Neuronal stem cell (in vitro differentiated cells): ENCODE results near the gene VAMP2.

ENCODE experiments used
- DNase-seq: peaks from one replicate; pipeline ENCODE4 v3.0.0-alpha.2; 2013; ENCODE audit warnings: low spot score
- H2AFZ ChIP-seq: one replicate; pipeline ENCODE4 v1.6.1; 2013; ENCODE audit warnings: mild to moderate bottlenecking, low read length, inconsistent platforms
- H2AK5ac ChIP-seq: 2 replicates; pipeline ENCODE4 v1.6.1; 2013; ENCODE audit warnings: low read depth, mild to moderate bottlenecking, inconsistent platforms, low read length, moderate library complexity, mixed read lengths
- H2BK120ac ChIP-seq: 2 replicates; pipeline ENCODE4 v1.6.1; 2013; ENCODE audit warnings: low read depth, mild to moderate bottlenecking, inconsistent platforms, low read length, moderate library complexity, mixed read lengths
- H2BK12ac ChIP-seq: one replicate; pipeline ENCODE4 v1.6.1; 2013; ENCODE audit warnings: low read length, inconsistent platforms
- H2BK15ac ChIP-seq: 2 replicates; pipeline ENCODE4 v1.6.1; 2013; ENCODE audit warnings: mild to moderate bottlenecking, low read length, inconsistent platforms, mixed read lengths
- H2BK5ac ChIP-seq: one replicate; pipeline ENCODE4 v1.6.1; 2013; ENCODE audit warnings: inconsistent platforms, mild to moderate bottlenecking, low read length, moderate library complexity
- H3K14ac ChIP-seq: one replicate; pipeline ENCODE4 v1.6.1; 2013; ENCODE audit warnings: low read length, inconsistent platforms
- H3K18ac ChIP-seq: 2 replicates; pipeline ENCODE4 v1.6.1; 2013; ENCODE audit warnings: low read length, inconsistent platforms
- H3K23ac ChIP-seq: 2 replicates; pipeline ENCODE4 v1.6.1; 2013; ENCODE audit warnings: low read depth, mild to moderate bottlenecking, mixed read lengths, low read length, inconsistent platforms; ENCODE audit not compliant: poor library complexity
- H3K27ac ChIP-seq: replicated peaks from 3 replicates; pipeline ENCODE4 v1.5.1; 2013; ENCODE audit warnings: low read length, inconsistent platforms
- H3K27me3 ChIP-seq, 3 experiments: 2 replicates each; pipeline ENCODE4 v1.6.1; 2013; ENCODE audit warnings: low read length in 3 of 3, mild to moderate bottlenecking in 2 of 3, inconsistent platforms in 1 of 3, low read depth in 1 of 3, mixed read lengths in 1 of 3, moderate library complexity in 1 of 3; ENCODE audit not compliant: control insufficient read depth in 3 of 3, insufficient read depth in 3 of 3
- H3K36me3 ChIP-seq, 2 donors: replicated peaks in 1 of 2; 2 replicates each; pipeline ENCODE4 v1.6.1; 2013; ENCODE audit warnings: low read length in 2 of 2; ENCODE audit not compliant: control insufficient read depth in 2 of 2, insufficient read depth in 2 of 2
- H3K4ac ChIP-seq: 2 replicates; pipeline ENCODE4 v1.6.1; 2013; ENCODE audit warnings: inconsistent platforms, mild to moderate bottlenecking, low read length, moderate library complexity
- H3K4me1 ChIP-seq, 2 donors: 1 replicate in 1 of 2; 2 replicates in 1 of 2; pipeline ENCODE4 v1.6.1; 2013; ENCODE audit warnings: low read length in 2 of 2, low read depth in 1 of 2; ENCODE audit not compliant: control insufficient read depth in 2 of 2, insufficient read depth in 1 of 2
- H3K4me2 ChIP-seq: one replicate; pipeline ENCODE4 v1.6.1; 2013; ENCODE audit warnings: mild to moderate bottlenecking, low read length, inconsistent platforms; ENCODE audit not compliant: insufficient read depth, poor library complexity, severe bottlenecking
- H3K4me3 ChIP-seq, 2 donors: 2 replicates each; pipeline ENCODE4 v1.5.1; 2013; ENCODE audit warnings: low read length in 2 of 2, mild to moderate bottlenecking in 2 of 2, inconsistent platforms in 1 of 2, moderate library complexity in 1 of 2
- H3K79me1 ChIP-seq: one replicate; pipeline ENCODE4 v1.6.1; 2013; ENCODE audit warnings: low read depth, mild to moderate bottlenecking, inconsistent platforms, low read length, moderate library complexity
- H3K9ac ChIP-seq: one replicate; pipeline ENCODE4 v1.6.1; 2013; ENCODE audit warnings: mild to moderate bottlenecking, low read depth, low read length, inconsistent platforms; ENCODE audit not compliant: poor library complexity
- H3K9me3 ChIP-seq, 2 donors: replicated peaks in 1 of 2; 2 replicates each; pipeline versions ENCODE3 to v1.6.1; 2013; ENCODE audit warnings: low read length in 2 of 2, mild to moderate bottlenecking in 2 of 2, inconsistent platforms in 1 of 2, low read depth in 1 of 2, mixed read lengths in 1 of 2, moderate library complexity in 1 of 2; ENCODE audit not compliant: control insufficient read depth in 2 of 2, insufficient read depth in 1 of 2
- H4K8ac ChIP-seq: one replicate; pipeline ENCODE4 v1.6.1; 2013; ENCODE audit warnings: low read depth, mild to moderate bottlenecking, inconsistent platforms, low read length, moderate library complexity
- H4K91ac ChIP-seq: one replicate; pipeline ENCODE4 v1.6.1; 2013; ENCODE audit warnings: low read length, low read depth, mild to moderate bottlenecking, inconsistent platforms; ENCODE audit not compliant: poor library complexity
- WGBS, 2 donors: extraction: QIAGEN DNeasy Blood & Tissue Kit; methylation state at CpG; one replicate each; pipeline ENCODE4 v1.1.7; 2013; ENCODE audit warnings: missing lambda C conversion rate in 2 of 2, mixed read lengths in 1 of 2; ENCODE audit not compliant: insufficient read length in 2 of 2, insufficient replicate concordance in 1 of 2; ENCODE audit errors: extremely low coverage in 2 of 2; 5-methylcytosine and 5-hydroxymethylcytosine counted together

The VAMP2 gene

GRCh38 chr17:8137645-8138373 is 24.9 kb downstream of the VAMP2 start:
- WGBS, 2 donors = no CpG with 5 or more reads among the region's 21 CpGs
- Histone ChIP-seq H3K4me2 (peak overlapping the region; percentile 69), H2BK15ac (no peak overlapping the region), H2BK12ac (no peak overlapping the region), H2AK5ac (no peak overlapping the region), H3K36me3 (peaks cover 25 to 30% of the 10 kb centered on the region in 2 donors), H4K91ac (no peak overlapping the region), H3K9me3 (no peaks in the 10 kb centered on the region), H3K14ac (no peak overlapping the region), H3K27ac (no peak overlapping the region), H3K23ac (no peak overlapping the region), H2BK120ac (no peak overlapping the region), H3K4me1 (peaks cover 0 to 13% of the 10 kb centered on the region in 2 donors), H4K8ac (no peak overlapping the region), H2BK5ac (no peak overlapping the region), H3K4me3 (peak overlapping the region; percentile 49 to 79), H3K9ac (no peak overlapping the region), H3K18ac (no peak overlapping the region), H3K4ac (no peak overlapping the region), H3K27me3 (peaks cover 0 to 7% (median 0%) of the 10 kb centered on the region in 3 experiments), H3K79me1 (peaks cover 2% of the 10 kb centered on the region), H2AFZ (peak overlapping the region; percentile 83)
- DNase-seq = no peak

GRCh38 chr17:8133941-8134340 is 28.8 kb downstream of the VAMP2 start:
- Histone ChIP-seq H2BK5ac (no peak overlapping the region), H2BK15ac (peak overlapping the region; percentile 67), H3K4me1 (peaks cover 0 to 11% of the 10 kb centered on the region in 2 donors), H3K18ac (peak overlapping the region; percentile 91), H3K23ac (no peak overlapping the region), H3K36me3 (no peaks in the 10 kb centered on the region), H3K4me2 (no peak overlapping the region), H4K8ac (no peak overlapping the region), H3K9me3 (no peaks in the 10 kb centered on the region), H2BK12ac (no peak overlapping the region), H3K9ac (no peak overlapping the region), H2BK120ac (no peak overlapping the region), H3K27ac (peak overlapping the region; percentile 69), H3K27me3 (peaks cover 0 to 7% (median 0%) of the 10 kb centered on the region in 3 experiments), H2AK5ac (no peak overlapping the region), H3K79me1 (no peaks in the 10 kb centered on the region), H3K4me3 (no peak overlapping the region), H4K91ac (no peak overlapping the region), H3K4ac (no peak overlapping the region), H2AFZ (peak overlapping the region; percentile 88), H3K14ac (no peak overlapping the region)
- DNase-seq = no peak
- no CpG with 5 or more reads among the region's 4 CpGs for WGBS, 2 donors

- Histone ChIP-seq H2AFZ (peak overlapping the region; percentile 88), H3K4me2 (no peak overlapping the region), H3K23ac (no peak overlapping the region), H3K27me3 (peaks cover 0 to 9% (median 0%) of the 10 kb centered on the region in 3 experiments), H2BK15ac (no peak overlapping the region), H2BK12ac (peak overlapping the region; percentile 18), H3K36me3 (no peaks in the 10 kb centered on the region), H2BK120ac (no peak overlapping the region), H3K4me3 (peak overlapping the region in 1 of 2 donors; percentile 1), H2AK5ac (no peak overlapping the region), H3K79me1 (no peaks in the 10 kb centered on the region), H3K9me3 (no peaks in the 10 kb centered on the region), H2BK5ac (no peak overlapping the region), H3K18ac (peak overlapping the region; percentile 66), H4K91ac (no peak overlapping the region), H3K27ac (peak overlapping the region; percentile 69), H3K14ac (no peak overlapping the region), H3K4ac (no peak overlapping the region), H4K8ac (peak overlapping the region; percentile 53), H3K4me1 (peaks cover 0 to 13% of the 10 kb centered on the region in 2 donors), H3K9ac (no peak overlapping the region)
- no CpG with 5 or more reads among the region's 12 CpGs for WGBS, 2 donors
- DNase-seq = no peak
Observed at GRCh38 chr17:8133399-8133798, 29.3 kb downstream of the VAMP2 start.

GRCh38 chr17:8131844-8132441 is 30.8 kb downstream of the VAMP2 start:
- H3K18ac ChIP-seq = no peak overlapping the region
- no peak overlapping the region for H2AK5ac ChIP-seq
- DNase-seq = no peak
- H2BK15ac ChIP-seq = no peak overlapping the region
- no peak overlapping the region for H4K91ac ChIP-seq
- no peak overlapping the region for H3K23ac ChIP-seq
- no peaks in the 10 kb centered on the region for H3K36me3 ChIP-seq
- H3K4ac ChIP-seq = no peak overlapping the region
- H3K9ac ChIP-seq = no peak overlapping the region
- H3K27ac ChIP-seq = no peak overlapping the region
- no peak overlapping the region for H3K4me2 ChIP-seq
- H3K9me3 ChIP-seq = no peaks in the 10 kb centered on the region
- peaks cover 3 to 12% of the 10 kb centered on the region in 2 donors for H3K4me1 ChIP-seq
- H4K8ac ChIP-seq = no peak overlapping the region
- H3K4me3 ChIP-seq = no peak overlapping the region
- WGBS, 2 donors = no CpG with 5 or more reads among the region's 3 CpGs
- H2AFZ ChIP-seq = no peak overlapping the region
- peaks cover 0 to 10% (median 0%) of the 10 kb centered on the region in 3 experiments for H3K27me3 ChIP-seq
- H3K79me1 ChIP-seq = no peaks in the 10 kb centered on the region
- no peak overlapping the region for H3K14ac ChIP-seq
- H2BK120ac ChIP-seq = no peak overlapping the region
- H2BK12ac ChIP-seq = no peak overlapping the region
- no peak overlapping the region for H2BK5ac ChIP-seq
